ENCODE data around the gene DZANK1.
"Not testable (repeated sequence)": the region's sequence is repeated elsewhere in the genome, so short reads cannot be mapped to it uniquely, and the experiment has no call there.

Gene DZANK1

DNA sequence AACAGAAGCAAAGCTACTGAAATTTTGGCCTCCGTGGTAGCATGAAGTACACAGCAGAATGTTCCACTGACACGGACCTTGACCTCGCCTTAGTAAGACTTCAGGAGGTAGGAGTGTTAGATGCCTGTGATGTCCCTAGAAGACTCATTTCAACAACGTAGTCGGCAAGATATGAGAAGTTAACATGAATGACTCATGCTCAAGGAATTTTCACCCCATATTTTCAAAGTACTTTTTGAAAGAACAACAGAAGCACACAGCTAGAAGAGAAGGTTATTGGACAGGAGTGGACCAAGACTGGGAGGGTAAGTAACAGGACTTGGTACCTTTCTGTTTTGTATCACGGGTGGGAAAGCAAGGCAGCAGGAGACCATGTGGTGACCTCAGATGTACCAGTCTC is 78.0 kb downstream of the DZANK1 start:
- H3K27me3 Mint-ChIP-seq: no peaks in the 10 kb centered on the region
- H3K27ac Mint-ChIP-seq: no peak overlapping the region
- no peaks in the 10 kb centered on the region for H3K9me3 Mint-ChIP-seq
- no peaks in the 10 kb centered on the region for H3K36me3 Mint-ChIP-seq (ENCODE audit: insufficient read depth)
- no peaks in the 10 kb centered on the region for H3K4me1 Mint-ChIP-seq (ENCODE audit: low read depth in 2 of 2)
- no peak overlapping the region for H3K4me3 Mint-ChIP-seq
- DNase-seq: no peak
- no peak for ATAC-seq (replicated peaks)

DNA sequence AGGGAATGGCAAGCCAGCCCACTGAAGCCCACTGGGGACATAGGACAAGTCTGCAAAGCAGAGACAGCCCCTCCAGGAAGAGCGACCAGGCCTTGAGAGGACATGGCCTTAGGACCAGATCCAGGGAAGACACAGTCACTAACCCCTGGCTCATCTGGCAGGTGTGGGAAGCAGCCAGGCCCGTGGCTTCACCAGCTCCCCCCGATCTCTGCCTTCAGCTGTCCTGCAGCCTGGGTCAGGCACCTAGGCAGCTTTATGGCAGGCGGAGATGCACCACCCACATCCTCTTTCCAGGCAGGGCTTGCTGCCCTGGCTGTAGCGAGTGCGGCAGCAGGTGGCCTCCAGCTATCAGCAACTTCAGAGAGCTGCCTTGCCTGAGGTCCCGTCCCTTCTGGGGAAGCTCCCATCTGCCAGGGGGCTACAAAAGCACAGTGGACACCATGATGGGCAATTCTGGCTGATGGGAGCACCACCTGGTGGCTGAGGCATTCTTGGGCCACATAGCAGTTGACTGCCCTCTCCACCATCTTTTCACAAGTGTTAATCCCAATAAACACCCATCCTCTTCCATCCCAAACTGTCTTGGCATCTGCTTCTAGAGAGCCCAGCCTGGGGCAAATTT is 85.8 kb downstream of the DZANK1 start:
- no peaks in the 10 kb centered on the region for H3K9me3 Mint-ChIP-seq
- no peaks in the 10 kb centered on the region for H3K27me3 Mint-ChIP-seq

DNA sequence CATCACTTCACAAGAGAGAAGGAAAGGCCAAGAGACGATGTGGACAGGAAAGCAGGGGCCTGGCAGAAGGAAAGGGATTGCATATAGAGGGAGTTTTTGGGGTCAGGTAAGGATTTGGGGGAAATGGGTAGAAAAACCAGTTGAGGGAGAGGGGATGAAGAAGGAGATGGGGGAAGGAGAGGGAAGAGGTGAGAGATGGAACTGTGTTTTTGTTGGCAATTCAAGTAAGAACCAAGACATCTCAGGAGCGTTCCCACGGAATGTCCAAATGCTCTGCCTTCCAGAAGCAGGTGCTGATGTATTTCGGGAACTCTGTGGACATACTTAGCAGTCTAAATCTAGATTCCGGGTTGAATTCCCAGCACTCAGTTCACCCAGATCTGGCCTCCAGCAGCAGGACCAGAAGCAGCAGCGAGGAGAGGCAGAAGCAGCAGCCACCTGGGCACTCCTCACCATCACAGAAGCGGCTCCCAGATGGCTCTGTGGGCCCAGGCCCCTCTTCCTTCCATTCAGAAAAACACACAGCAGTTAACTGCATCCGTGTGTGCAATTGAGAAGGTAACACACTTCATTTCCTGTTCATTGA is 88.8 kb downstream of the DZANK1 start:
- Mint-ChIP-seq H3K27ac (no peak overlapping the region), H3K27me3 (no peaks in the 10 kb centered on the region), H3K9me3 (no peaks in the 10 kb centered on the region), H3K4me3 (no peak overlapping the region), H3K36me3 (ENCODE audit: insufficient read depth) (no peaks in the 10 kb centered on the region), H3K4me1 (ENCODE audit: low read depth in 2 of 2) (no peaks in the 10 kb centered on the region)
- DNase-seq (no peak), ATAC-seq (replicated peaks) (no peak)

More for the DNA sequence above, 85.8 kb downstream of the DZANK1 start:
- Mint-ChIP-seq H3K4me1 (ENCODE audit: low read depth in 2 of 2) (no peaks in the 10 kb centered on the region), H3K4me3 (no peak overlapping the region), H3K27ac (no peak overlapping the region), H3K36me3 (ENCODE audit: insufficient read depth) (no peaks in the 10 kb centered on the region)
- DNase-seq (no peak), ATAC-seq (replicated peaks) (no peak)

DNA sequence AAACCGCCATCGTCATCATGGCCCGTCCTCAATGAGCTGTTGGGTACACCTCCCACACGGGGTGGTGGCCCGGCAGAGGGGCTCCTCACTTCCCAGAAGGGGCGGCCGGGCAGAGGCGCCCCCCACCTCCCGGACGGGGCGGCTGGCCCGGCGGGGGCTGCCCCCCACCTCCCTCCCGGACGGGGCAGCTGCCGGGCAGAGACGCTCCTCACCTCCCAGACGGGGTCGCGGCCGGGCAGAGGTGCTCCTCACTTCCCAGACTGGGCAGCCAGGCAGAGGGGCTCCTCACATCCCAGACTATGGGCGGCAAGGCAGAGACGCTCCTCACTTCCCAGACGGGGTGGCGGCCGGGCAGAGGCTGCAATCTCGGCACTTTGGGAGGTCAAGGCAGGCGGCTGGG is 91.3 kb downstream of the DZANK1 start:
- H3K27ac Mint-ChIP-seq: peak overlapping the region in 1 of 2 donors; percentile 29
- H3K36me3 Mint-ChIP-seq (ENCODE audit: insufficient read depth); DNase-seq; H3K9me3 Mint-ChIP-seq; H3K4me3 Mint-ChIP-seq; H3K4me1 Mint-ChIP-seq (ENCODE audit: low read depth in 2 of 2); ATAC-seq (replicated peaks): not testable (repeated sequence)
- H3K27me3 Mint-ChIP-seq: peaks cover 12% of the 10 kb centered on the region in 2 donors

DNA sequence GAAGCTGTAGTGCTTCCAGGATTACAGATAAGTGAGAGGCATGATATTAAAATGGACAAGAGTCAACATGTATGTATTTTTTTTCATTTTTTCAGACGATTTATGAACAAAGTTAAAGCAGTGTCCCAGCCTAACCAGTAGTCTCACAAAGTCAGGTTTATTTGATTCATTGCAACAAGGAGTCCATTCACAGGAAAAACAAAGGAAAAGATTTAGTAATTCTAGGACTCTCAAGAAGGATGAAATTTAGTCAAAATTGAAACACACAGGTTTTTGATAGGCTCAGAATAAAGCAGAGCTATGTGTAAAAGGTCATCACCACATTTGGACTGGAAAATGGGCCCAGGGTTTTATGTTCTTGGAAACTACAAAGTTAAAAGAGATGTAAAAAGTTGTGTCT is 94.5 kb downstream of the DZANK1 start:
- DNase-seq (no peak), ATAC-seq (replicated peaks) (no peak)
- no peaks in the 10 kb centered on the region for H3K4me1 Mint-ChIP-seq (ENCODE audit: low read depth in 2 of 2)
- H3K27me3 Mint-ChIP-seq: peaks cover 23% of the 10 kb centered on the region in 2 donors
- no peaks in the 10 kb centered on the region for H3K36me3 Mint-ChIP-seq (ENCODE audit: insufficient read depth)
- no peak overlapping the region for H3K4me3 Mint-ChIP-seq
- H3K9me3 Mint-ChIP-seq: no peaks in the 10 kb centered on the region
- no peak overlapping the region for H3K27ac Mint-ChIP-seq

DNA sequence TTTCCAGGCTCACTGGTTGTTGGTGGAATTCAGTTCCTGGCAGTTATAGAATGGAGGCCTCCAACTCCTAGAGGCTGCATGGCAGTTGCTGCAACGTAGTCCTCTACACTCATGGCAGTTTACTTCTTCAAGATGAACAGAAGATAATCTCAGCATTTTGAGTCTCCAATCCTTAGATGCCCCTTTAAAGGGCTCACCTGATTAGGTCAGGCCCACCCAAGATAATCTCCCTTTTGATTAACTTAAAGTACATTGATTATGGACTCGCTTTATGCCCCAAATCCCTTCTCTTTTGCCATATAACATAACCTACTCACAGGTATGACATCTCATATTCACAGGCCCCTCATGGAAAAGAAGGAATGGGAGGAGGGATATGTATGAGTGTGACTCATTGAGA is 102.1 kb downstream of the DZANK1 start:
- Mint-ChIP-seq H3K4me1 (ENCODE audit: low read depth in 2 of 2) (no peaks in the 10 kb centered on the region), H3K27me3 (peaks cover 9 to 20% of the 10 kb centered on the region in 2 donors), H3K4me3 (no peak overlapping the region), H3K36me3 (ENCODE audit: insufficient read depth) (no peaks in the 10 kb centered on the region), H3K27ac (no peak overlapping the region), H3K9me3 (no peaks in the 10 kb centered on the region)
- ATAC-seq (replicated peaks): no peak
- DNase-seq: no peak

DNA sequence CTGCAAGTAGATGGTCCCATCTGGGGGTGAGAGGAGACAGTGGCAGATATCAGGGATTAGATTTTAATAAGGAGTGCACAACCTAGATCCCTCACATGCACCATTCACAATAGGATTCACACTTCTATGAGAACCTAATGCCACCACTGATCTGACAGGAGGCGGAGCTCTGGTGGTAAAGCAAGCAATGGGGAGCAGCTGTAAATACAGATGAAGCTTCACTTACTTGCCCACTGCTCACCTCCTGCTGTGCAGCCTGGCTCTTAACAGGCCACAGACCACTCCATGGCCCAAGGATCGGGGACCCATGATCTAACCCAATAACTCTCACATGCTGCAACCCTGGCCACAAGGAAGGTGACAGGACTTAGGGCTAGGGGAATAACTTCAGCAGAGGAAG is 103.1 kb downstream of the DZANK1 start:
- H3K9me3 Mint-ChIP-seq: no peaks in the 10 kb centered on the region
- ATAC-seq (replicated peaks) (no peak), DNase-seq (no peak)
- H3K4me3 Mint-ChIP-seq: no peak overlapping the region
- no peaks in the 10 kb centered on the region for H3K36me3 Mint-ChIP-seq (ENCODE audit: insufficient read depth)
- peaks cover under 1 to 10% of the 10 kb centered on the region in 2 donors for H3K27me3 Mint-ChIP-seq
- H3K4me1 Mint-ChIP-seq (ENCODE audit: low read depth in 2 of 2): no peaks in the 10 kb centered on the region
- H3K27ac Mint-ChIP-seq: no peak overlapping the region

DNA sequence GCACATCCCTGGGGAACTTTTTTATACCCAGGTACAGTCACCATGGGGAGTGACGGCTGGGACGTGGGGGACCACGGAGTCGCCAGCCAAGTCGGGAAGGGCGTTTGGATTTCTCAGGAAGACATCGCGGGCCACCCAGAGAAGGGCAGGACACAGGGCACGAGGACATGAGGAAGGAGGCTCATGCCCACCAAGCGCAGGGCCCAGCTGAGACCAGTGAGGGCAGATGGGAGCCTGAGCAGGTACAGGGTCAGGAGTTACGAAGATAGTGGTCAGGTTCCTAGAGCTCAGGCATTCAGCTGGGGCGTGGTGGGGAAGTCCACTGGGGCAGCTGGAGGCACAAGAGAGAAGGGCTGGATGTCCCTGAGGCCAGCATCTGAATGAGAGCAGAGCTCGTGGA is 103.9 kb downstream of the DZANK1 start:
- peaks cover 0 to 16% of the 10 kb centered on the region in 2 donors for H3K27me3 Mint-ChIP-seq
- H3K4me1 Mint-ChIP-seq (ENCODE audit: low read depth in 2 of 2): no peaks in the 10 kb centered on the region
- H3K27ac Mint-ChIP-seq: no peak overlapping the region
- no peak for ATAC-seq (replicated peaks)
- no peaks in the 10 kb centered on the region for H3K36me3 Mint-ChIP-seq (ENCODE audit: insufficient read depth)
- H3K4me3 Mint-ChIP-seq: no peak overlapping the region
- DNase-seq: no peak
- no peaks in the 10 kb centered on the region for H3K9me3 Mint-ChIP-seq

DNA sequence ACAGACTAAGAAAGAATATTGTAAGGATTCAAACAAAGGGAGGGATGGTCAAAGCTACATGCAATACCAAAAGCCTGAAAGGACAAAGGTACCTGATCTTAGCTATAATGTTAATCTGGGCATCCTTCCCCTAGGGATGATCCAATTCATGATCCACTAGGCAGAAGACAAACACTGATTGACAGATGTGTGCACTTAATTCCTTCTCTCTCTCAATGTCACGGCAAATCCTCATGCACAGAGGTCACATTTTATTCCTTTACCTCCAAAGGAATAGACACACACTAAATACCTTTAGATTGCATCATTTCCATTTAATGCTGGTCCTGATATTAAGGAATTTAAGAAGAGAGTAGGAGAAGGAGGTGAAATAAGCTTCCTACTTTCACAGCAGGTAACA is 105.2 kb downstream of the DZANK1 start:
- Mint-ChIP-seq H3K4me3 (no peak overlapping the region), H3K27me3 (peaks cover 5 to 27% of the 10 kb centered on the region in 2 donors), H3K36me3 (ENCODE audit: insufficient read depth) (no peaks in the 10 kb centered on the region), H3K4me1 (ENCODE audit: low read depth in 2 of 2) (no peaks in the 10 kb centered on the region), H3K9me3 (no peaks in the 10 kb centered on the region), H3K27ac (no peak overlapping the region)
- DNase-seq (no peak), ATAC-seq (replicated peaks) (no peak)

DNA sequence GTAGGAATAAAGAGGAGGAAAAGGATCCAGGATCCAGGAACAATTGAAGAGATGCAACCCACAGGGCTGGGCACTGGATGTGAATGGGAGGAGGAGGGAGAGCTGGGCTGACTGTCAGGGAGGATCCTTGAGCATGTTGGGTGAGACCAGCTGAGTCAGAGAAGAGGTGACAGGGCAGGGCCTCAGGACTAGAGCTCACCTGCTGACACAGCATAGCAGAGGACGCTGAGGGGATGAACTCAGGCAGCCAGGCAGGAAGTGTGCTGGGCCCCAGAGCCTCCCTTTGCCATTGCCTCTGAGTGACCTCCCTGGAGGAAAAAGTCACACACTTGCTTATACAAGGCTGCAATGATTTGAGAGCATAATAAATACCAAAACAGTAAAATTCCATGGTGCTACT is 106.2 kb downstream of the DZANK1 start:
- Mint-ChIP-seq H3K4me3 (no peak overlapping the region), H3K9me3 (no peaks in the 10 kb centered on the region), H3K27ac (no peak overlapping the region), H3K36me3 (ENCODE audit: insufficient read depth) (no peaks in the 10 kb centered on the region), H3K4me1 (ENCODE audit: low read depth in 2 of 2) (no peaks in the 10 kb centered on the region), H3K27me3 (peaks cover 6 to 27% of the 10 kb centered on the region in 2 donors)
- DNase-seq (no peak), ATAC-seq (replicated peaks) (no peak)

DNA sequence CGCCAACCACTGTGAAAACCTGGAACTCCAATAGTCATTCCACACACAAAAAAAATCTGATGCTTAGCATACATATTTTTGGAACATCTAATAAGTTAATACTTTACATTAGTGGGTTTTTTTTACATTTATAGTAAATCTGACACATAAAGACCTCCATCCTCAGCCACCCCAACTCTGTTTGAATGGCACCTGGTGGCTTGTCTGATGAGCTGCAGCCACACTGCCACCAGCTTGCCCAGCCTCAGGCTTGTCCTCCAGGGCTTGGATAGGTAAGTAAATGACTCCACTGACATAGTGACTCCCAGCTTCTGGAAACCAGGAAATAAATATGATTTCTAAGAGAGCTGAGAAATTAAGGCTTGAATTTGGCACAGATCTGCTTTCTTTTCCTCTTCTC is 107.0 kb downstream of the DZANK1 start:
- DNase-seq: no peak
- no peak overlapping the region for H3K27ac Mint-ChIP-seq
- H3K4me1 Mint-ChIP-seq (ENCODE audit: low read depth in 2 of 2): no peaks in the 10 kb centered on the region
- H3K27me3 Mint-ChIP-seq: peaks cover 13 to 27% of the 10 kb centered on the region in 2 donors
- ATAC-seq (replicated peaks): no peak
- H3K36me3 Mint-ChIP-seq (ENCODE audit: insufficient read depth): no peaks in the 10 kb centered on the region
- H3K9me3 Mint-ChIP-seq: no peaks in the 10 kb centered on the region
- H3K4me3 Mint-ChIP-seq: no peak overlapping the region

DNA sequence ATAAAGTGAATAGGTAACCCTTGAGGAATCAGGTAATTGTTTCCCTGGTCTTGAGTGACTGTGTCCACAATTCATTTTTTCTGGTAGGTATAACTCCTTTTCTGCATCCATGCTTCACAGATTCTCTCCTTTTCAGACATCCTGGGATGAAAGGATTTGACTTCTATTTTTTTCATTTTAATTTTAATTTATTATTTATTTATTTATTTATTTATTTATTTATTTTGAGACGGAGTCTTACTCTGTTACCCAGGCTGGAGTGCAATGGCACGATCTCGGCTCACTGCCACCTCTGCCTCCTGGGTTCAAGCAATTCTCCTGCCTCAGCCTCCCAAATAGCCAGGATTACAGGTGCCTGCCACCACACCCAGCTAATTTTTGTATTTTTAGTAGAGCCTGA is 117.1 kb downstream of the DZANK1 start:
- not testable (repeated sequence) for H3K36me3 Mint-ChIP-seq (ENCODE audit: insufficient read depth); H3K4me1 Mint-ChIP-seq (ENCODE audit: low read depth in 2 of 2); H3K4me3 Mint-ChIP-seq; ATAC-seq (replicated peaks); H3K9me3 Mint-ChIP-seq; DNase-seq; H3K27ac Mint-ChIP-seq
- H3K27me3 Mint-ChIP-seq: peaks cover 32 to 50% of the 10 kb centered on the region in 2 donors
